Activated naive CD4-positive, alpha-beta T cell treated with anti-CD3 and anti-CD28 coated beads, Interleukin-2, amount 50 U/mL, for 72 hours (primary cell): ENCODE measurements around the gene NRAS. TPM values are rescaled to one million over a fixed set of nuclear protein-coding genes. Genes with fewer than 3 reads are reported as not detected.

ENCODE experiments used
- ATAC-seq, 2 donors: fragments of 150-1000 bp; cut with Tn5 transposase; 2 replicates each; pipeline ENCODE4 v1.10.0; 2021; ENCODE audit warnings: mild to moderate bottlenecking in 2 of 2, moderate library complexity in 2 of 2
- DNase-seq, 2 donors: peaks; one replicate each; pipeline ENCODE4 v3.0.0; 2021 to 2022; ENCODE audit warnings: low spot score in 2 of 2
- H3K27ac Mint-ChIP-seq, 2 donors: one replicate each; pipeline ENCODE4 v1.8.0; 2022; ENCODE audit warnings: mild to moderate bottlenecking in 2 of 2, mixed read lengths in 2 of 2
- H3K36me3 Mint-ChIP-seq, 2 donors: one replicate each; pipeline ENCODE4 v1.8.0; 2022; ENCODE audit warnings: mixed read lengths in 2 of 2
- H3K9me3 Mint-ChIP-seq, 2 donors: one replicate each; pipeline ENCODE4 v1.8.0; 2022; ENCODE audit warnings: mixed read lengths in 2 of 2
- total RNA-seq, 2 donors: library from RNA; stranded (reverse); gene quantifications; one replicate each; pipeline ENCODE4 v1.2.3, GENCODE V29; 2022

The NRAS gene
- total RNA-seq, 2 donors from 2014 or later, result 43.9 to 52.3 TPM

DNA sequence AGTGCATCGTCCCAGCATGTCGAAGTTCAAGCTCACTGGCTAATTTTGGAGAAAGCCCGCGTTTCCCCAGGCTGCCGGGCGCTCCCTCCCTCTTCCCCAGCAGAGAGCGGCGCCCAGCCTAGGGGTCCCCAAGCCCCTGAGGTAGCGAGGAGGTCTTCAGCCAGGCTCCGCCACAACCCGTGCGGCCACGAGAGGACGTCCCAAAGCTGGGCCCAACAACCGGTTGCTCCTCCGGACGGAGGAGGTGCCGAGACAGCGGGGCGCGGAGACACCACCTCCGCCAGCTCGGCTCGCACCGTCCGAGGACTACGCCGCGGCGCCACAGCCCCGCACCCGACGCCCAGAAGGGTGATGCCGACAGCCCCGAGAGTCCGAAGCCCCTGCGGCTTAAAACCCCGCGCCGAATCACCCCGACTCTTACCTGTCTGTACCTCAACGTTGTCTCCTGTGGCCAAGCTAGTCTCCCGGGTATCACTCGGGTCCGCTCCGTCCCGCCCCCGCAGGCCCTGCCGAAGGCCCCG, 46.9 kb downstream of the NRAS start, which contains the start of gene DENND2C:
Gene DENND2C (minus strand): TSS at position 488 of the 521 bp plus-strand sequence. CDS start 44,065 bp downstream, outside the sequence.
- ATAC-seq (peak; percentile 63 to 70), DNase-seq (peak in 1 of 2 donors; percentile 76)
- Mint-ChIP-seq H3K9me3 (no peaks in the 10 kb centered on the region), H3K27ac (peak within 1 kb of the TSS; percentile 30 to 76), H3K36me3 (no peaks in the 10 kb centered on the region)

DNA sequence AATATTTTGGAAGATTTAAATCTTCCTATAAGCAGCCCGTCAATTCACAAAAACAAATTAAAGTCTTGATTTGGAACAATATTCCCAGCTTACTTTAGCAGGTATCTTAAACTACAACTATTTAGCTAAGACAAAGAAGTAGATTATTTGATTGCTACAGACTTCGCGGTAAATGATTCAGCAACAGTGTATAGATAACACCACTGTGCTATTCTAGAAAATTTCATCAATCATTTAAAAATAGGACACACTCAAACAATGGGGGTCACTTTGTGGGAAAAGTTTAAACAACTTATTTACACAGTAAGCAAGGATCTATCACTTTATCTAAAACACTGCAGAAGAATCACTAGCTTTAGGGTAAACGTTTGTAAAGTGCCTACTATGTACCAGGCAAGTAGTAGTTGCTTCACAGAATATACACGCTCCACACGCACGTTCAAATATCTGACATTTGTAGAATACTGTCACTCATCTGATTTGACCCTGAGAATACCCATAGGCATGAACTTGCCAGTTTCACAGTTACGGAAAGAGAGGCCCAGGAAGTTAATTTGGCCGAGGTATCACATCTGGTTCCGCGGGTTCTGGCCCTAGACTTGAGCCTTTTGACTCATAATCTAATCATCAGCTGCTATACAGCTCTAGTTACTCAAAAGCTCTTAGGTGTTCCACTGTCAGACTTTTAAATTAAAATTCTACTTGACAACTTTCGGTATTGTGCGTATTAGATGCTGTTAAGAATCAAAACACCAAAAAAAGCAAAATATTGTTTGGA, 47.6 kb downstream of the NRAS start:
- no peak for DNase-seq
- no peaks in the 10 kb centered on the region for H3K36me3 Mint-ChIP-seq
- ATAC-seq, result no peak
- H3K27ac Mint-ChIP-seq, result peak overlapping the region in 1 of 2 donors; percentile 76
- H3K9me3 Mint-ChIP-seq, result no peaks in the 10 kb centered on the region

DNA sequence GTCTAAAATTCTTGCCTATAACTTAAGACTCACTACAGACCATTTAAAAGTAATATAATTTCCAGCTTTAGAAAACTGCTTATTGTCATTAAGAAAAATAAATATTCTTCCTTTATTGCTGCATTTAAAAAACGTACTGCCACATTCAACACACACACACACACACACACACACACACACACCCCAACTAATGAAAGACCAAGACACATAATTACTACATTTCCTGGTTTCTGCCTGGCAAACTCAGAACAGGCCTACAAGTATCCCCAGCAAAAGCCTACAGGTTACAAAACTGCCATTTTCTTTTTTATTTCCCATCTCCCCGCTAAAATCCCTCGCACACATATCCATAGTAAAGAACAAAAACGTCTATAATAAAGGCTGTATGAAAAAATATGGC, 48.2 kb downstream of the NRAS start:
- H3K27ac Mint-ChIP-seq, result no peak overlapping the region

DNA sequence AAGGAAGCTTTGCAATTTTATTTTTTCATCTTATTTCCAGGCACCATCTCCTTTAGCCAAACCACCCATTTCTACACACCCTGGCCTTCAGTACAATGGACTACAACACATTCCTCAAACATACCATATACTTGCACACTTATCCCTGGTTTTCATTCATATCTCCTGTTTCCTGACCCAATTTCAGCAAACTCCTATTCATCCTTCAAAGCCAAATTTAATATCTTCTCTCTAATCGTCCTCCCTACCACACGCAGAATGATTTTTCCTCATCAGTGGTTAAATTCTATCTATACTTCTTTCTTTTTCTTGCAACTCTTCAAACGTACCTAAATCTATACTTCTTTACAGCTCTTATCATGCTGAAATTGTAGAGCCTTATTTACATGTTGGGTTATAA, 49.6 kb downstream of the NRAS start:
- DNase-seq (no peak), ATAC-seq (no peak)
- no peaks in the 10 kb centered on the region for H3K9me3 Mint-ChIP-seq
- no peaks in the 10 kb centered on the region for H3K36me3 Mint-ChIP-seq
- H3K27ac Mint-ChIP-seq, result no peak overlapping the region

More for the DNA sequence above, 48.2 kb downstream of the NRAS start:
- DNase-seq (no peak), ATAC-seq (no peak)
- H3K9me3 Mint-ChIP-seq, result no peaks in the 10 kb centered on the region
- no peaks in the 10 kb centered on the region for H3K36me3 Mint-ChIP-seq

DNA sequence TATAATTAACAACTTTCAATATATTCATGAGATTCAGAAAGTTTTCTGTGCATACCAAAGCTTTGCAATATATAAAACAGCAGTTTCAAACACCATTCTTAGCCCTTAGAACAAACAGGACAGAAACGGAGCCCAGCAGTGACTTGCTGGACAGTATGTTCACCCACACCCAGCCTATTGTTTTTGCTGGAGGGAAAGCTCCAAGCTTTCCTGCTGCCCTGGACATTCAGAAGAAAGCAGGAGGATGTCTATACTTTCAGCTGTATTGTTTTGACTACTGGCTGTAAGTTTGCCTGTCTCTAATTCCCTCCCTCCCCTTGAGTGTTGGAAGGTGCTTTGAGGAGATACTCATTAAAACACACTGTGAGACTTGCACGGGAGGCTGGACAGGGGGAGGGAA, 56.3 kb downstream of the NRAS start:
- Mint-ChIP-seq H3K9me3 (no peaks in the 10 kb centered on the region), H3K27ac (no peak overlapping the region), H3K36me3 (no peaks in the 10 kb centered on the region)
- no peak for DNase-seq
- ATAC-seq, result no peak

Other genes starting within 250 kb of the NRAS start
- gene TRIM33, start 205.6 kb downstream of the NRAS start, total RNA-seq, result 10 to 100 TPM; 36.7 to 45.5 TPM
- 10 to 100 TPM; 37.8 to 44.1 TPM for gene BCAS2, start 135.2 kb downstream of the NRAS start, total RNA-seq
- 1 to 10 TPM in 1 of 2 donors, under 1 TPM in 1; 0.35 to 2.3 TPM for gene DENND2C, start 46.7 kb downstream of the NRAS start, total RNA-seq
- not detected for gene AMPD1, start 21.2 kb downstream of the NRAS start, total RNA-seq
- gene CSDE1, start 41.2 kb upstream of the NRAS start, total RNA-seq, result 100 to 1,000 TPM; 433 to 486 TPM
- gene SIKE1, start 63.9 kb upstream of the NRAS start, total RNA-seq, result 10 to 100 TPM; 61.1 to 76.0 TPM
- not detected for gene SYCP1, start 138.1 kb upstream of the NRAS start, total RNA-seq